Vagina (tissue), 2 donors: ENCODE results near the gene RNASEH2C. TPM values are rescaled to one million over a fixed set of nuclear protein-coding genes. Genes with fewer than 3 reads are reported as not detected.
A peak's percentile ranks its signal among the peaks of the same experiment; 100 is the strongest.

Experiments used
- DNase-seq, 2 donors: peaks; one replicate each; pipeline ENCODE4 v3.0.0-alpha.2; 2017; ENCODE audit errors: extremely low spot score in 2 of 2
- H3K27ac ChIP-seq: fragments of 200-600 bp; sonication (generic); one replicate; pipeline ENCODE4 v1.5.1; 2019
- H3K27me3 ChIP-seq: fragments of 200-600 bp; sonication (generic); one replicate; pipeline ENCODE4 v1.5.1; 2019
- H3K36me3 ChIP-seq, 2 donors: fragments of 200-600 bp; sonication (generic); one replicate each; pipeline ENCODE4 v1.5.1; 2017 to 2019
- H3K4me1 ChIP-seq: fragments of 200-600 bp; sonication (generic); one replicate; pipeline ENCODE4 v1.5.1; 2019
- H3K4me3 ChIP-seq, 2 donors: fragments of 200-600 bp; sonication (generic); 1 replicate in 1 of 2; 2 replicates in 1 of 2; pipeline ENCODE4 v1.5.1; 2016 to 2019
- H3K9me3 ChIP-seq: fragments of 200-600 bp; sonication (generic); one replicate; pipeline ENCODE4 v1.5.1; 2019
- CTCF ChIP-seq, 3 experiments: fragments of 450-650 bp in 2 of 3; fragments of 200-600 bp in 1 of 3; sonication (generic) in 1 of 3; IDR thresholded peaks; one replicate each; pipeline ENCODE4 v1.5.1; 2017 to 2019; ENCODE audit warnings: antibody characterized with exemption in 3 of 3, mild to moderate bottlenecking in 2 of 3, moderate library complexity in 2 of 3
- POLR2A ChIP-seq, 2 donors: fragments of 450-650 bp; IDR thresholded peaks; one replicate each; pipeline ENCODE4 v1.6.1; 2017; ENCODE audit warnings: antibody characterized with exemption in 2 of 2, mild to moderate bottlenecking in 2 of 2, moderate library complexity in 2 of 2
- POLR2AphosphoS5 ChIP-seq, 2 donors: sonication (generic); formaldehyde crosslinking; IDR thresholded peaks; one replicate each; pipeline ENCODE4 v1.9.0; 2017; ENCODE audit warnings: antibody characterized with exemption in 2 of 2, mild to moderate bottlenecking in 2 of 2, low read depth in 1 of 2; ENCODE audit not compliant: insufficient read depth in 1 of 2
- intact Hi-C: fragments of 100-400 bp; cut with DNase I; formaldehyde crosslinking; loops from one replicate; pipeline ENCODE4 v1.15.1; 2023
- total RNA-seq: library from RNA; depleted of rRNA; stranded (reverse); fragments of >200 nt; gene quantifications from one replicate; pipeline ENCODE4 v1.2.3, GENCODE V29; 2016

RNASEH2C gene
- total RNA-seq, 1 donor from 2014 or later: 66.8 TPM

GRCh38 chr11:65726660-65727059 lies 6.1 kb upstream of the RNASEH2C start:
- H3K4me3 ChIP-seq: no peak overlapping the region
- H3K4me1 ChIP-seq: no peaks in the 10 kb centered on the region
- H3K9me3 ChIP-seq: no peaks in the 10 kb centered on the region
- TF ChIP-seq POLR2A (IDR thresholded peaks at IDR 0.05) (no peak), CTCF (IDR thresholded peaks at IDR 0.05) (no peak), POLR2AphosphoS5 (IDR thresholded peaks at IDR 0.05; ENCODE audit: insufficient read depth in 1 of 2, low read depth in 1 of 2) (no peak)
- H3K27me3 ChIP-seq: no peaks in the 10 kb centered on the region
- DNase-seq: no peak
- no peaks in the 10 kb centered on the region for H3K36me3 ChIP-seq
- H3K27ac ChIP-seq: no peak overlapping the region
- intact Hi-C loops: no loop called here

- Histone ChIP-seq H3K9me3 (no peaks in the 10 kb centered on the region), H3K36me3 (peaks cover 0 to 18% of the 10 kb centered on the region in 2 donors)
- intact Hi-C loops: no loop called here
Observed at GRCh38 chr11:65722261-65722660, 1.7 kb upstream of the RNASEH2C start.

GRCh38 chr11:65719871-65720210 lies 757 bp downstream of the RNASEH2C start:
- H3K36me3 ChIP-seq: peaks cover 0 to 43% of the 10 kb centered on the region in 2 donors
- DNase-seq: no peak
- no peaks in the 10 kb centered on the region for H3K9me3 ChIP-seq
- H3K27me3 ChIP-seq: no peaks in the 10 kb centered on the region
- peaks cover 25% of the 10 kb centered on the region for H3K4me1 ChIP-seq
- peak overlapping the region; percentile 93 for H3K27ac ChIP-seq
- intact Hi-C loops: no loop called here
- TF ChIP-seq POLR2AphosphoS5 (IDR thresholded peaks at IDR 0.05; ENCODE audit: insufficient read depth in 1 of 2, low read depth in 1 of 2): no peak
- no peak for TF ChIP-seq POLR2A (IDR thresholded peaks at IDR 0.05)
- no peak for TF ChIP-seq CTCF (IDR thresholded peaks at IDR 0.05)
- H3K4me3 ChIP-seq: peak overlapping the region; percentile 63 to 68

More at GRCh38 chr11:65722261-65722660, 1.7 kb upstream of the RNASEH2C start:
- H3K27me3 ChIP-seq: no peaks in the 10 kb centered on the region
- no peak overlapping the region for H3K27ac ChIP-seq
- TF ChIP-seq POLR2AphosphoS5 (IDR thresholded peaks at IDR 0.05; ENCODE audit: insufficient read depth in 1 of 2, low read depth in 1 of 2) (no peak), CTCF (IDR thresholded peaks at IDR 0.05) (no peak), POLR2A (IDR thresholded peaks at IDR 0.05) (no peak)
- no peak overlapping the region for H3K4me3 ChIP-seq
- H3K4me1 ChIP-seq: peaks cover 25% of the 10 kb centered on the region
- DNase-seq: no peak

GRCh38 chr11:65718964-65719492 lies 1.6 kb downstream of the RNASEH2C start:
- Histone ChIP-seq H3K9me3 (no peaks in the 10 kb centered on the region), H3K36me3 (peaks cover 0 to 51% of the 10 kb centered on the region in 2 donors), H3K4me1 (peaks cover 25% of the 10 kb centered on the region), H3K27ac (peak overlapping the region; percentile 93), H3K27me3 (no peaks in the 10 kb centered on the region), H3K4me3 (peak overlapping the region; percentile 63 to 68)
- intact Hi-C loops: no loop called here
- TF ChIP-seq POLR2AphosphoS5 (IDR thresholded peaks at IDR 0.05; ENCODE audit: insufficient read depth in 1 of 2, low read depth in 1 of 2): no peak
- no peak for TF ChIP-seq CTCF (IDR thresholded peaks at IDR 0.05)
- no peak for TF ChIP-seq POLR2A (IDR thresholded peaks at IDR 0.05)
- no peak for DNase-seq

- peaks cover 0 to 55% of the 10 kb centered on the region in 2 donors for H3K36me3 ChIP-seq
- no peaks in the 10 kb centered on the region for H3K9me3 ChIP-seq
- no peak for TF ChIP-seq POLR2A (IDR thresholded peaks at IDR 0.05)
- TF ChIP-seq POLR2AphosphoS5 (IDR thresholded peaks at IDR 0.05; ENCODE audit: insufficient read depth in 1 of 2, low read depth in 1 of 2): no peak
- no peak for TF ChIP-seq CTCF (IDR thresholded peaks at IDR 0.05)
- intact Hi-C loops: no loop called here
- no peak overlapping the region for H3K4me3 ChIP-seq
- H3K4me1 ChIP-seq: peaks cover 26% of the 10 kb centered on the region
- H3K27me3 ChIP-seq: no peaks in the 10 kb centered on the region
- no peak overlapping the region for H3K27ac ChIP-seq
- no peak for DNase-seq
Observed at GRCh38 chr11:65718531-65718930, 2.1 kb downstream of the RNASEH2C start.
